K562 (cell line): Measurements from ENCODE around the gene CD300C. TPM values are rescaled to one million over a fixed set of nuclear protein-coding genes. Genes with fewer than 3 reads are reported as not detected.

Experiments used
- polyA plus RNA-seq, 8 experiments: library from polyadenylated mRNA; depleted of rRNA in 4 of 8; stranded (reverse) in 5 of 8; unstranded in 3 of 8; fragments of >200 nt; fragmentation: Nextera tagmentation in 2 of 8; fragmentation: Illumina TruSeq in 1 of 8; extraction: Ambion mirVana in 2 of 8; extraction: Trizol in 1 of 8; gene quantifications; 2 replicates each; pipeline versions ENCODE4 v1.2.1 to v1.2.3, GENCODE V29; 2011 to 2014; ENCODE audit warnings: inconsistent platforms in 1 of 8, missing spikeins in 1 of 8
- total RNA-seq, 7 experiments: library from RNA; depleted of rRNA in 6 of 7; stranded (reverse); fragments of >200 nt in 6 of 7; fragmentation: Illumina TruSeq in 2 of 7; extraction: Trizol in 2 of 7; gene quantifications; 2 replicates each; pipeline versions ENCODE4 v1.2.1 to v1.2.3, GENCODE V29; 2011 to 2021; ENCODE audit warnings: low replicate concordance in 1 of 7
- TF ChIP-seq, protein P1 (sequence below): fragments of 200-600 bp; sonication (generic); IDR thresholded peaks from one replicate; pipeline ENCODE4 v1.6.1; 2012; ENCODE audit warnings: mild to moderate bottlenecking, low read depth, low read length, inconsistent platforms

Gene CD300C
- total and polyA plus RNA-seq, 9 of the 15 experiments (the other 6 are each of a cell fraction or from before 2014, with no cell fraction given) = 0.04 to 0.16 (median 0.07) TPM; not detected in 6

DNA sequence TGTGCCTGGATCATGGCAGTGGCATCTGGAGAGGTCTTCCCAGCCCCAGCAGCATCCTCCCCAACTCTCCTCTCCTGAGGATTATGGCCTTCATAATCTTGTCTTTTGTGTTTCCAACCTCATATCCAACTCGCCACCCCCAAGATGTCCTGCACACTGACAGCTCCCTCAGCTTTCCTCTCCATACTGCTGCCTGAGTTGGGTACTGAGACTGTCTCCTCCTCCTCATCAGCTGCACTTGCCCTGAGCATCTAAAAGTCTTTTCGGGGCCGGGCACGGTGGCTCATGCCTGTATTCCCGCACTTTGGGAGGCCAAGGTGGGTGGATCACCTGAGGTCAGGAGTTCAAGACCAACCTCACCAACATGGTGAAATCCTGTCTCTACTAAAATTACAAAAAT lies 16.7 kb downstream of the CD300C start (continued):
- TF ChIP-seq, protein P1, sequence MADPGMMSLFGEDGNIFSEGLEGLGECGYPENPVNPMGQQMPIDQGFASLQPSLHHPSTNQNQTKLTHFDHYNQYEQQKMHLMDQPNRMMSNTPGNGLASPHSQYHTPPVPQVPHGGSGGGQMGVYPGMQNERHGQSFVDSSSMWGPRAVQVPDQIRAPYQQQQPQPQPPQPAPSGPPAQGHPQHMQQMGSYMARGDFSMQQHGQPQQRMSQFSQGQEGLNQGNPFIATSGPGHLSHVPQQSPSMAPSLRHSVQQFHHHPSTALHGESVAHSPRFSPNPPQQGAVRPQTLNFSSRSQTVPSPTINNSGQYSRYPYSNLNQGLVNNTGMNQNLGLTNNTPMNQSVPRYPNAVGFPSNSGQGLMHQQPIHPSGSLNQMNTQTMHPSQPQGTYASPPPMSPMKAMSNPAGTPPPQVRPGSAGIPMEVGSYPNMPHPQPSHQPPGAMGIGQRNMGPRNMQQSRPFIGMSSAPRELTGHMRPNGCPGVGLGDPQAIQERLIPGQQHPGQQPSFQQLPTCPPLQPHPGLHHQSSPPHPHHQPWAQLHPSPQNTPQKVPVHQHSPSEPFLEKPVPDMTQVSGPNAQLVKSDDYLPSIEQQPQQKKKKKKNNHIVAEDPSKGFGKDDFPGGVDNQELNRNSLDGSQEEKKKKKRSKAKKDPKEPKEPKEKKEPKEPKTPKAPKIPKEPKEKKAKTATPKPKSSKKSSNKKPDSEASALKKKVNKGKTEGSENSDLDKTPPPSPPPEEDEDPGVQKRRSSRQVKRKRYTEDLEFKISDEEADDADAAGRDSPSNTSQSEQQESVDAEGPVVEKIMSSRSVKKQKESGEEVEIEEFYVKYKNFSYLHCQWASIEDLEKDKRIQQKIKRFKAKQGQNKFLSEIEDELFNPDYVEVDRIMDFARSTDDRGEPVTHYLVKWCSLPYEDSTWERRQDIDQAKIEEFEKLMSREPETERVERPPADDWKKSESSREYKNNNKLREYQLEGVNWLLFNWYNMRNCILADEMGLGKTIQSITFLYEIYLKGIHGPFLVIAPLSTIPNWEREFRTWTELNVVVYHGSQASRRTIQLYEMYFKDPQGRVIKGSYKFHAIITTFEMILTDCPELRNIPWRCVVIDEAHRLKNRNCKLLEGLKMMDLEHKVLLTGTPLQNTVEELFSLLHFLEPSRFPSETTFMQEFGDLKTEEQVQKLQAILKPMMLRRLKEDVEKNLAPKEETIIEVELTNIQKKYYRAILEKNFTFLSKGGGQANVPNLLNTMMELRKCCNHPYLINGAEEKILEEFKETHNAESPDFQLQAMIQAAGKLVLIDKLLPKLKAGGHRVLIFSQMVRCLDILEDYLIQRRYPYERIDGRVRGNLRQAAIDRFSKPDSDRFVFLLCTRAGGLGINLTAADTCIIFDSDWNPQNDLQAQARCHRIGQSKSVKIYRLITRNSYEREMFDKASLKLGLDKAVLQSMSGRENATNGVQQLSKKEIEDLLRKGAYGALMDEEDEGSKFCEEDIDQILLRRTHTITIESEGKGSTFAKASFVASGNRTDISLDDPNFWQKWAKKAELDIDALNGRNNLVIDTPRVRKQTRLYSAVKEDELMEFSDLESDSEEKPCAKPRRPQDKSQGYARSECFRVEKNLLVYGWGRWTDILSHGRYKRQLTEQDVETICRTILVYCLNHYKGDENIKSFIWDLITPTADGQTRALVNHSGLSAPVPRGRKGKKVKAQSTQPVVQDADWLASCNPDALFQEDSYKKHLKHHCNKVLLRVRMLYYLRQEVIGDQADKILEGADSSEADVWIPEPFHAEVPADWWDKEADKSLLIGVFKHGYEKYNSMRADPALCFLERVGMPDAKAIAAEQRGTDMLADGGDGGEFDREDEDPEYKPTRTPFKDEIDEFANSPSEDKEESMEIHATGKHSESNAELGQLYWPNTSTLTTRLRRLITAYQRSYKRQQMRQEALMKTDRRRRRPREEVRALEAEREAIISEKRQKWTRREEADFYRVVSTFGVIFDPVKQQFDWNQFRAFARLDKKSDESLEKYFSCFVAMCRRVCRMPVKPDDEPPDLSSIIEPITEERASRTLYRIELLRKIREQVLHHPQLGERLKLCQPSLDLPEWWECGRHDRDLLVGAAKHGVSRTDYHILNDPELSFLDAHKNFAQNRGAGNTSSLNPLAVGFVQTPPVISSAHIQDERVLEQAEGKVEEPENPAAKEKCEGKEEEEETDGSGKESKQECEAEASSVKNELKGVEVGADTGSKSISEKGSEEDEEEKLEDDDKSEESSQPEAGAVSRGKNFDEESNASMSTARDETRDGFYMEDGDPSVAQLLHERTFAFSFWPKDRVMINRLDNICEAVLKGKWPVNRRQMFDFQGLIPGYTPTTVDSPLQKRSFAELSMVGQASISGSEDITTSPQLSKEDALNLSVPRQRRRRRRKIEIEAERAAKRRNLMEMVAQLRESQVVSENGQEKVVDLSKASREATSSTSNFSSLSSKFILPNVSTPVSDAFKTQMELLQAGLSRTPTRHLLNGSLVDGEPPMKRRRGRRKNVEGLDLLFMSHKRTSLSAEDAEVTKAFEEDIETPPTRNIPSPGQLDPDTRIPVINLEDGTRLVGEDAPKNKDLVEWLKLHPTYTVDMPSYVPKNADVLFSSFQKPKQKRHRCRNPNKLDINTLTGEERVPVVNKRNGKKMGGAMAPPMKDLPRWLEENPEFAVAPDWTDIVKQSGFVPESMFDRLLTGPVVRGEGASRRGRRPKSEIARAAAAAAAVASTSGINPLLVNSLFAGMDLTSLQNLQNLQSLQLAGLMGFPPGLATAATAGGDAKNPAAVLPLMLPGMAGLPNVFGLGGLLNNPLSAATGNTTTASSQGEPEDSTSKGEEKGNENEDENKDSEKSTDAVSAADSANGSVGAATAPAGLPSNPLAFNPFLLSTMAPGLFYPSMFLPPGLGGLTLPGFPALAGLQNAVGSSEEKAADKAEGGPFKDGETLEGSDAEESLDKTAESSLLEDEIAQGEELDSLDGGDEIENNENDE = no peak
